Kidney (tissue), 14 donors: ENCODE measurements around the gene TMEM235. TPM values are rescaled to one million over a fixed set of nuclear protein-coding genes. Genes with fewer than 3 reads are reported as not detected.

ENCODE experiments used
- DNase-seq, 5 donors: peaks; one replicate each; pipeline ENCODE4 v3.0.0-alpha.2; 2013 to 2020
- FAIRE-seq: peaks from 2 replicates; lab custom pipeline; 2012; peaks lifted over from hg19 to GRCh38; lab: Jason Lieb, UNC
- H3K27ac ChIP-seq, 2 donors: one replicate each; pipeline ENCODE4 v1.7.0; 2013; ENCODE audit warnings: low read depth in 2 of 2, low read length in 2 of 2, inconsistent platforms in 1 of 2
- H3K27me3 ChIP-seq: one replicate; pipeline ENCODE4 v1.7.1; 2013; ENCODE audit warnings: low read length, inconsistent platforms; ENCODE audit not compliant: control insufficient read depth, insufficient read depth
- H3K36me3 ChIP-seq, 3 donors: one replicate each; pipeline versions ENCODE4 v1.7.0 to v1.7.1; 2013; ENCODE audit warnings: low read length in 3 of 3, control low read depth in 1 of 3, inconsistent platforms in 1 of 3; ENCODE audit not compliant: insufficient read depth in 3 of 3, control insufficient read depth in 2 of 3
- H3K4me1 ChIP-seq, 3 donors: one replicate each; pipeline versions ENCODE4 v1.7.0 to v1.7.1; 2013; ENCODE audit warnings: low read length in 3 of 3, inconsistent platforms in 1 of 3, low read depth in 1 of 3; ENCODE audit not compliant: control insufficient read depth in 2 of 3, insufficient read depth in 2 of 3
- H3K4me3 ChIP-seq, 3 donors: one replicate each; pipeline versions ENCODE4 v1.7.0 to v1.8.1; 2013; ENCODE audit warnings: low read length in 3 of 3, control low read depth in 1 of 3, inconsistent platforms in 1 of 3
- H3K9ac ChIP-seq, 3 donors: one replicate each; pipeline versions ENCODE4 v1.7.0 to v1.7.1; 2013; ENCODE audit warnings: low read length in 3 of 3, control low read depth in 1 of 3, inconsistent platforms in 1 of 3
- H3K9me3 ChIP-seq, 3 donors: one replicate each; pipeline versions ENCODE4 v1.7.0 to v1.7.1; 2013; ENCODE audit warnings: low read length in 3 of 3, control low read depth in 1 of 3, inconsistent platforms in 1 of 3; ENCODE audit not compliant: control insufficient read depth in 2 of 3, insufficient read depth in 1 of 3
- intact Hi-C: fragments of 100-400 bp; cut with DNase I; formaldehyde crosslinking; loops from one replicate; pipeline ENCODE4 v1.11.1; 2022
- polyA plus RNA-seq: library from polyadenylated mRNA; stranded (reverse); fragments of 350-450 nt; fragmentation: Illumina TruSeq; extraction: RNeasy Lipid Tissue Mini Kit (QIAGEN cat#74804); gene quantifications from one replicate; pipeline ENCODE4 v1.2.3, GENCODE V29; 2014; ENCODE audit warnings: low read depth, low replicate concordance; ENCODE audit not compliant: insufficient read depth
- total RNA-seq: library from RNA; stranded (reverse); fragmentation: NEBNext Ultra II Directional; extraction: Animal tissue kit (Norgen Biotek cat#: 25700); gene quantifications from one replicate; pipeline ENCODE4 v1.2.1, GENCODE V29; 2021
- TF ChIP-seq, protein P1 (sequence below): IDR thresholded peaks from 3 replicates; pipeline ENCODE4 v1.5.1; 2012; ENCODE audit warnings: mild to moderate bottlenecking, moderate library complexity, borderline replicate concordance; ENCODE audit not compliant: insufficient read depth; ENCODE audit errors: extremely low read depth
- donor health status: control.
- donor health status: control.
- donor health status: control.
- donor health status: control.
- donor health status: control.
- donor health status: DM: yes; HTN: yes; CAD: no.
- donor health status: Normal renal cell carcinoma (clear cell type).

TMEM235 gene
- total and polyA plus RNA-seq, 2 donors from 2014 or later: not detected

DNA sequence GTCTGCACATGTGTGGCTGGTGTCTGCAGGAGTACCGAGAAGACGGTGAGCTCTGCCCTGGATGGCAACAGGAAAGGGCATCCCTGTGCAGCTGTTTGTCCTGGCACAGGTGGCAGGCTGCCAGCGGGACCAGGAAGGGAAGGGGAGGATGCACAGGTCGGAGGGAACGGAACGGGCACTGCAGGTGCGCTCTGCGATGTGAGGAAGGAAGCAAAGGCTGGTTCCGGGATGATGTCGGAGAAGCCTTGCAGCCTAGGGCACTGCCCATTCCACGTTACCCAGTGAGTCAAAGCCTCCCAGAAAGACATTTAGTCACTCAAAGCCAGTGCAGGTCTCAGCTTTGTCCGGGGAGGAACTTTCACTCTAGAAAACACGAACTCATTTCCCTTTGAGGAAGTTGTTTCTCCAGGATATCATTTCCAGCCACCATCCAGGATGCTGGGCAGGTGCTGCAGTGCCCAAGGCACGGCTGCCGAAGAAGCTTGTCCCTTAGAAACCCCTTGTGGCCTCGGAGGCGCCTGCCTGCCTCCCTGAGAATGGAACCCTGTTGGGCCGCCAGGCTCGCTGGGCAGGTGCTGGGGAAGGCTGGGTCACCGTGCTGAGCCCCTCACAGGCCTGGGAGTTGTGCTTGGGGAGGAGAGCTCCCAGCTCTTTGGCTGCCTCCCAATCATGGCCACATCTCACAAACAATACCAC lies 4.5 kb upstream of the TMEM235 start:
- no peak for FAIRE-seq
- no peaks in the 10 kb centered on the region for H3K4me1 ChIP-seq

DNA sequence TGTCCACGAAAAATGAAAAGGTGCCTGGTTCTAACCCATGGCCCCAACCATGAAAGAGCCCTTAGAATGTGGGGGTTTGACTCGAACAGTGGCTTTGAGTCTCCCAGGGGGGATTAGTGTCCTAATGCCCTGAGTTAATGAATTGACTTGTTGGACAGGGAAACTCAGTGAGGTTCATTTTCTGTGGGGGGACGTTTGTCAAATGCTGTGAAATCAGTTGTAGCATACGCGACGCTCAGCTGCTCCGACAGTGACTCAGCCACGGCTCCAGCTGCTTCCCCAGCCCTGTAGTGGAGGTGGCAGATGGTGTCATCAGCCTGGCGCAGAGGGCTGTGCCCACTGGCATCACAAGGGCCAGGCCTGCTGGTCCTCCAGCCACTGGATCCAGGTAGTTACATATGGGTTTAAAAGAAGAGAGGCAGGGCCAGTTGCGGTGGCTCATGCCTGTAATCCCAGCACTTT lies 3.9 kb upstream of the TMEM235 start:
- FAIRE-seq: no peak
- intact Hi-C loops: no loop called here

More for the DNA sequence above, 4.5 kb upstream of the TMEM235 start:
- Histone ChIP-seq H3K9ac (no peak overlapping the region), H3K4me3 (no peak overlapping the region), H3K36me3 (no peaks in the 10 kb centered on the region), H3K27ac (no peak overlapping the region), H3K27me3 (no peaks in the 10 kb centered on the region), H3K9me3 (no peaks in the 10 kb centered on the region)
- DNase-seq: peak in 1 of 5 donors; percentile 65
- intact Hi-C loops: no loop called here
- TF ChIP-seq, protein P1, sequence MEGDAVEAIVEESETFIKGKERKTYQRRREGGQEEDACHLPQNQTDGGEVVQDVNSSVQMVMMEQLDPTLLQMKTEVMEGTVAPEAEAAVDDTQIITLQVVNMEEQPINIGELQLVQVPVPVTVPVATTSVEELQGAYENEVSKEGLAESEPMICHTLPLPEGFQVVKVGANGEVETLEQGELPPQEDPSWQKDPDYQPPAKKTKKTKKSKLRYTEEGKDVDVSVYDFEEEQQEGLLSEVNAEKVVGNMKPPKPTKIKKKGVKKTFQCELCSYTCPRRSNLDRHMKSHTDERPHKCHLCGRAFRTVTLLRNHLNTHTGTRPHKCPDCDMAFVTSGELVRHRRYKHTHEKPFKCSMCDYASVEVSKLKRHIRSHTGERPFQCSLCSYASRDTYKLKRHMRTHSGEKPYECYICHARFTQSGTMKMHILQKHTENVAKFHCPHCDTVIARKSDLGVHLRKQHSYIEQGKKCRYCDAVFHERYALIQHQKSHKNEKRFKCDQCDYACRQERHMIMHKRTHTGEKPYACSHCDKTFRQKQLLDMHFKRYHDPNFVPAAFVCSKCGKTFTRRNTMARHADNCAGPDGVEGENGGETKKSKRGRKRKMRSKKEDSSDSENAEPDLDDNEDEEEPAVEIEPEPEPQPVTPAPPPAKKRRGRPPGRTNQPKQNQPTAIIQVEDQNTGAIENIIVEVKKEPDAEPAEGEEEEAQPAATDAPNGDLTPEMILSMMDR: no peak

DNA sequence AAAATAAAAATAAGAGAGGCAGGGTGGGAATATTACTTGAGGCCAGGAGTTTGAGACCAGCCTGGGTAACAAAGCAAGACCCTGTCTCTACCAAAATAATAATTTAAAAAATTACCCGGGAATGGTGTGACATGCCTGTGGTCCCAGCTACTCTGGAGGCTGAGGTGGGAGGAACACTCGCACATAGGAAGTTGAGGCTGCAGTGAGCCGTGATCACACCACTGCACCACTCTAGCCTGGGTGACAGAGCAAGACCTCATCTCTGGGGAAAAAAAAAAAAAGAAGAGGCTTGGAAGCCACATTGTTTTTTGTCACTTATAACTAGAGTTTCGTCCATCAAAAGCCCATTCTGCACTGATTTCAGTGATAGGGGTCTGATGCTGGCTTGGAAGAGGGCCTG lies 3.3 kb upstream of the TMEM235 start:
- FAIRE-seq: no peak
- H3K4me1 ChIP-seq: no peaks in the 10 kb centered on the region

More for the DNA sequence above, 3.9 kb upstream of the TMEM235 start:
- Histone ChIP-seq H3K4me1 (no peaks in the 10 kb centered on the region), H3K9ac (no peak overlapping the region), H3K27me3 (no peaks in the 10 kb centered on the region), H3K4me3 (no peak overlapping the region), H3K9me3 (no peaks in the 10 kb centered on the region), H3K36me3 (no peaks in the 10 kb centered on the region), H3K27ac (no peak overlapping the region)
- TF ChIP-seq, protein P1: no peak
- DNase-seq: no peak

More for the DNA sequence above, 3.3 kb upstream of the TMEM235 start:
- TF ChIP-seq, protein P1: no peak
- DNase-seq: no peak
- Histone ChIP-seq H3K4me3 (no peak overlapping the region), H3K9me3 (no peaks in the 10 kb centered on the region), H3K27ac (no peak overlapping the region), H3K36me3 (no peaks in the 10 kb centered on the region), H3K9ac (no peak overlapping the region), H3K27me3 (peaks cover 2% of the 10 kb centered on the region)
- intact Hi-C loops: no loop called here
